ENCODE data around the gene NIP7. TPM values are rescaled to one million over a fixed set of nuclear protein-coding genes. Genes with fewer than 3 reads are reported as not detected.
A peak's percentile ranks its signal among the peaks of the same experiment; 100 is the strongest.
"Not testable (repeated sequence)": the region's sequence is repeated elsewhere in the genome, so short reads cannot be mapped to it uniquely, and the experiment has no call there.

NIP7 gene
- 22.8 TPM for polyA plus RNA-seq

- no peaks in the 10 kb centered on the region for H3K9me3 Mint-ChIP-seq
These were observed at the start of gene NIP7, which contains the start of gene COG8 for GRCh38 chr16:69339289-69340094. Gene NIP7 (plus strand): TSS chr16:69339772. CDS start chr16:69339830, 58 bp downstream. Gene COG8 (minus strand): TSS chr16:69339564. CDS start chr16:69339552, 12 bp downstream.

GRCh38 chr16:69291657-69292056 lies 47.9 kb upstream of the NIP7 start:
- not testable (repeated sequence) for H3K27ac Mint-ChIP-seq, H3K27me3 Mint-ChIP-seq, H3K9me3 Mint-ChIP-seq, H3K36me3 Mint-ChIP-seq, H3K4me1 Mint-ChIP-seq, H3K4me3 Mint-ChIP-seq

More at GRCh38 chr16:69339289-69340094, at the start of gene NIP7, which contains the start of gene COG8:
- no peaks in the 10 kb centered on the region for H3K27me3 Mint-ChIP-seq
- peak within 1 kb of the TSS; percentile 79 to 97 (median 86) for H3K27ac Mint-ChIP-seq
- peak within 1 kb of the TSS; percentile 95 to 99 (median 98) for H3K4me3 Mint-ChIP-seq
- peaks cover 24 to 35% (median 30%) of the 10 kb centered on the region in 3 donors for H3K4me1 Mint-ChIP-seq
- peaks cover 8% of the 10 kb centered on the region for H3K36me3 Mint-ChIP-seq

- Mint-ChIP-seq H3K36me3 (no peaks in the 10 kb centered on the region), H3K9me3 (no peaks in the 10 kb centered on the region), H3K4me1 (peaks cover 0 to 2% (median 0%) of the 10 kb centered on the region in 3 donors), H3K4me3 (no peak overlapping the region), H3K27ac (no peak overlapping the region), H3K27me3 (no peaks in the 10 kb centered on the region)
These were observed 46.2 kb upstream of the NIP7 start for GRCh38 chr16:69293401-69293800.

- no peak overlapping the region for H3K27ac Mint-ChIP-seq
- H3K36me3 Mint-ChIP-seq: peaks cover 2% of the 10 kb centered on the region
- H3K4me1 Mint-ChIP-seq: peaks cover 0 to 2% (median 0%) of the 10 kb centered on the region in 3 donors
- H3K9me3 Mint-ChIP-seq: no peaks in the 10 kb centered on the region
- no peaks in the 10 kb centered on the region for H3K27me3 Mint-ChIP-seq
- H3K4me3 Mint-ChIP-seq: no peak overlapping the region
These were observed 45.5 kb upstream of the NIP7 start for GRCh38 chr16:69294051-69294450.

- H3K4me3 Mint-ChIP-seq, H3K4me1 Mint-ChIP-seq, H3K27ac Mint-ChIP-seq, H3K36me3 Mint-ChIP-seq, H3K27me3 Mint-ChIP-seq, H3K9me3 Mint-ChIP-seq: not testable (repeated sequence)
These were observed 42.8 kb upstream of the NIP7 start for GRCh38 chr16:69296771-69297170.

GRCh38 chr16:69298261-69298660 lies 41.3 kb upstream of the NIP7 start:
- Mint-ChIP-seq H3K27me3 (no peaks in the 10 kb centered on the region), H3K27ac (no peak overlapping the region), H3K9me3 (no peaks in the 10 kb centered on the region), H3K4me1 (peaks cover 0 to 8% (median 0%) of the 10 kb centered on the region in 3 donors), H3K36me3 (peaks cover 12% of the 10 kb centered on the region), H3K4me3 (no peak overlapping the region)

- H3K4me1 Mint-ChIP-seq: peaks cover 0 to 8% (median 0%) of the 10 kb centered on the region in 3 donors
- H3K27ac Mint-ChIP-seq: no peak overlapping the region
- peaks cover 14% of the 10 kb centered on the region for H3K36me3 Mint-ChIP-seq
- no peaks in the 10 kb centered on the region for H3K27me3 Mint-ChIP-seq
- H3K9me3 Mint-ChIP-seq: no peaks in the 10 kb centered on the region
- no peak overlapping the region for H3K4me3 Mint-ChIP-seq
These were observed 38.4 kb upstream of the NIP7 start for GRCh38 chr16:69301187-69301586.

- Mint-ChIP-seq H3K4me3 (no peak overlapping the region), H3K36me3 (peaks cover 14% of the 10 kb centered on the region), H3K9me3 (no peaks in the 10 kb centered on the region), H3K27ac (no peak overlapping the region), H3K27me3 (no peaks in the 10 kb centered on the region), H3K4me1 (peaks cover 0 to 8% (median 0%) of the 10 kb centered on the region in 3 donors)
These were observed 37.7 kb upstream of the NIP7 start for GRCh38 chr16:69301861-69302260.

- peak overlapping the region in 1 of 4 donors; percentile 9 for H3K4me3 Mint-ChIP-seq
- no peak overlapping the region for H3K27ac Mint-ChIP-seq
- no peaks in the 10 kb centered on the region for H3K27me3 Mint-ChIP-seq
- no peaks in the 10 kb centered on the region for H3K9me3 Mint-ChIP-seq
- peaks cover 14% of the 10 kb centered on the region for H3K36me3 Mint-ChIP-seq
- H3K4me1 Mint-ChIP-seq: peaks cover 0 to 8% (median 0%) of the 10 kb centered on the region in 3 donors
These were observed 37.3 kb upstream of the NIP7 start for GRCh38 chr16:69302301-69302700.

- H3K4me3 Mint-ChIP-seq: no peak overlapping the region
These were observed 33.5 kb upstream of the NIP7 start for GRCh38 chr16:69306031-69306430.

GRCh38 chr16:69307091-69307490 lies 32.5 kb upstream of the NIP7 start:
- H3K36me3 Mint-ChIP-seq: peaks cover 4% of the 10 kb centered on the region
- H3K9me3 Mint-ChIP-seq: no peaks in the 10 kb centered on the region
- peak overlapping the region in 1 of 4 donors; percentile 23 for H3K4me3 Mint-ChIP-seq
- H3K4me1 Mint-ChIP-seq: peaks cover 3 to 8% (median 7%) of the 10 kb centered on the region in 3 donors
- H3K27ac Mint-ChIP-seq: no peak overlapping the region
- H3K27me3 Mint-ChIP-seq: no peaks in the 10 kb centered on the region

More at GRCh38 chr16:69306031-69306430, 33.5 kb upstream of the NIP7 start:
- Mint-ChIP-seq H3K4me1 (peaks cover 0 to 5% (median 4%) of the 10 kb centered on the region in 3 donors), H3K36me3 (peaks cover 6% of the 10 kb centered on the region), H3K9me3 (no peaks in the 10 kb centered on the region), H3K27me3 (no peaks in the 10 kb centered on the region), H3K27ac (no peak overlapping the region)

- Mint-ChIP-seq H3K36me3 (peaks cover 2% of the 10 kb centered on the region), H3K4me3 (no peak overlapping the region), H3K9me3 (no peaks in the 10 kb centered on the region), H3K27me3 (no peaks in the 10 kb centered on the region), H3K27ac (no peak overlapping the region), H3K4me1 (peaks cover 6 to 11% (median 6%) of the 10 kb centered on the region in 3 donors)
These were observed 31.7 kb upstream of the NIP7 start for GRCh38 chr16:69307856-69308255.

GRCh38 chr16:69309316-69309715 lies 30.3 kb upstream of the NIP7 start:
- Mint-ChIP-seq H3K27me3 (no peaks in the 10 kb centered on the region), H3K4me1 (peaks cover 9 to 17% (median 14%) of the 10 kb centered on the region in 3 donors), H3K27ac (no peak overlapping the region), H3K9me3 (no peaks in the 10 kb centered on the region), H3K4me3 (peak overlapping the region in 3 of 4 donors; percentile 39 to 53 (median 50)), H3K36me3 (peaks cover 1% of the 10 kb centered on the region)

- H3K4me1 Mint-ChIP-seq: peaks cover 10 to 17% (median 14%) of the 10 kb centered on the region in 3 donors
- peak within 1 kb of the TSS; percentile 83 to 93 (median 92) for H3K27ac Mint-ChIP-seq
- peak within 1 kb of the TSS; percentile 95 to 98 (median 96) for H3K4me3 Mint-ChIP-seq
- peaks cover 1% of the 10 kb centered on the region for H3K36me3 Mint-ChIP-seq
- no peaks in the 10 kb centered on the region for H3K9me3 Mint-ChIP-seq
- H3K27me3 Mint-ChIP-seq: no peaks in the 10 kb centered on the region
These were observed 28.7 kb upstream of the NIP7 start, which contains the start of gene VPS4A for GRCh38 chr16:69310653-69311532. Gene VPS4A (plus strand): TSS chr16:69311350. CDS start chr16:69311512, 162 bp downstream.

Data from IgD-negative memory B cell (primary cell).